IPS-20b (cell line): Measurements from ENCODE around the gene PAX7.

ENCODE experiments used
- H3K27ac ChIP-seq: one replicate; pipeline ENCODE4 v1.5.1; 2013; ENCODE audit warnings: low read length
- H3K27me3 ChIP-seq: 2 replicates; pipeline ENCODE4 v1.6.1; 2013; ENCODE audit warnings: mild to moderate bottlenecking, low read length, inconsistent platforms; ENCODE audit not compliant: insufficient read depth
- H3K36me3 ChIP-seq: 2 replicates; pipeline ENCODE4 v1.6.1; 2013; ENCODE audit warnings: low read depth, mild to moderate bottlenecking, inconsistent platforms, low read length, moderate library complexity; ENCODE audit not compliant: insufficient read depth
- H3K4me1 ChIP-seq: 2 replicates; pipeline ENCODE4 v1.6.1; 2013; ENCODE audit warnings: mild to moderate bottlenecking, control low read depth, inconsistent platforms, low read length, moderate library complexity; ENCODE audit not compliant: insufficient read depth
- H3K4me3 ChIP-seq: 2 replicates; pipeline ENCODE4 v1.5.1; 2013; ENCODE audit warnings: mild to moderate bottlenecking, low read length, inconsistent platforms
- H3K9ac ChIP-seq: 2 replicates; pipeline ENCODE4 v1.6.1; 2013; ENCODE audit warnings: low read depth, mild to moderate bottlenecking, inconsistent platforms, low read length, moderate library complexity
- H3K9me3 ChIP-seq: 2 replicates; pipeline ENCODE4 v1.6.1; 2013; ENCODE audit warnings: mild to moderate bottlenecking, low read depth, low read length, inconsistent platforms; ENCODE audit not compliant: insufficient read depth

PAX7 gene

DNA sequence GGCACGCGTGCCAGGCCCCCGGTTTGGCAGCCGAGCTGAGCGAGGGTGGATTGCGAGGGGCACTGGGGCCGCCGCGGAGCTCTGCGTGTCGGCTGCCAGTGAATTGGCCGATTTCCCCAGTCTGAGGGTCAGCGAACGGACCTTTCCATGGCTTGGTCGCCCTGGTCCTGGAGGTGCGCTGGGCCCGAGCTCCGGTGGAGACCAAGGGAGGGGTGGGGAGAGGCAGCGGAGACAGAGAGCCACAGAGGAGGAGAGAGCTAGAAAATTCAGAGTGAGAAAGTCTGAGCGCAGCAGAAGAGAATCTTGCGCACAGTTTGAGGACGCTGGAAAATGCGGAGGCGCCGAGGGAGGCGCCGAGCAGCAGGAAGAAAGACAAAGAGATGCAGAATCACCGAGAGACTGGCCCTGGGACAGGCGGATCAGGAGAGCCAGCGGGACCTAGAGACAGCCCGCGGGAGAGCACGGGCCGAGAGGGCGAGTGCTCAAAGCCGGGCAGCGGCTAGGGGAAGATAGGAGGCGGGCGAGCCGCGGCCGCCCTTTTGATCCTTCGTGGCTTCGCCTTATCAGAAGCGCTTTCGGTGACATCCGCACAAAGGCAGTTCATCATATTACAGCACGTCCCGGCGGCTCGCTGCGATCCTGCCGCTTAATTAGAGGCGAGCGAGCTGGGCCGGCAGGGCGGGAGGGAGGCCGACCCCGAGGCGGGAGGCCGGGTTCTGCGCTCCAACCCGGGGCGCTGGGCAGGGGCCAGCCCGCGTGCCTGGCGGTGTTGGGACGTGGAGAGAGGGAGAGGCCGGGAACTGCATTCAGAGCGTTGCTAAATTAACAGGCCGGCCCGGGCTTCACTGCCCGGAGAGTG, 12.7 kb downstream of the PAX7 start:
- H3K4me1 ChIP-seq: peaks cover 32% of the 10 kb centered on the region
- H3K36me3 ChIP-seq: no peaks in the 10 kb centered on the region
- H3K9ac ChIP-seq: no peak overlapping the region
- H3K4me3 ChIP-seq: peak overlapping the region; percentile 59; the same call in 1 of the 2 replicates
- peaks cover 99% of the 10 kb centered on the region for H3K27me3 ChIP-seq
- peaks cover 6% of the 10 kb centered on the region; the same call in 1 of the 2 replicates for H3K9me3 ChIP-seq
- no peak overlapping the region for H3K27ac ChIP-seq

DNA sequence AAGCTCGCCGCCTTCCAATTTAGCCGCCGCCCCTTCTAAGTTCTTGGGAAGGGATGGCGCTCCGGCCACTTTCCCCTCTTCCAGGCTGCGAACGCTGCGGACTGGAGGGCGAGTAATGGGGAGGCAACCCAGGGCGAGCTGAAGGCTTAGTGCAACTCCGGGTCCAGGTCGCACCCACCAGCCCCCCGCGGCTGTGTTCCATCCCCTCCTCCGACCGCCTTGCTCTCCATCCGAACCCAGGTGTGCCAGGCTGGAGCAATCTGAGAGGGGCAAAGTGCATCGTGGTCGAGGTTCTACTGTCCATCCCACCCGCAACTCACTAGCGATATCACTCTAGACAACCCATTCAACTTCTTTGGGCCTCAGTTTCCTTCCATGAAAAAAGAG, 13.4 kb downstream of the PAX7 start:
- peaks cover 6% of the 10 kb centered on the region; the same call in 1 of the 2 replicates for H3K9me3 ChIP-seq
- no peaks in the 10 kb centered on the region for H3K36me3 ChIP-seq
- H3K9ac ChIP-seq: no peak overlapping the region
- H3K27me3 ChIP-seq: peaks cover 99% of the 10 kb centered on the region
- H3K4me3 ChIP-seq: peak overlapping the region; percentile 59; the same call in 1 of the 2 replicates
- H3K27ac ChIP-seq: no peak overlapping the region
- peaks cover 32% of the 10 kb centered on the region for H3K4me1 ChIP-seq

DNA sequence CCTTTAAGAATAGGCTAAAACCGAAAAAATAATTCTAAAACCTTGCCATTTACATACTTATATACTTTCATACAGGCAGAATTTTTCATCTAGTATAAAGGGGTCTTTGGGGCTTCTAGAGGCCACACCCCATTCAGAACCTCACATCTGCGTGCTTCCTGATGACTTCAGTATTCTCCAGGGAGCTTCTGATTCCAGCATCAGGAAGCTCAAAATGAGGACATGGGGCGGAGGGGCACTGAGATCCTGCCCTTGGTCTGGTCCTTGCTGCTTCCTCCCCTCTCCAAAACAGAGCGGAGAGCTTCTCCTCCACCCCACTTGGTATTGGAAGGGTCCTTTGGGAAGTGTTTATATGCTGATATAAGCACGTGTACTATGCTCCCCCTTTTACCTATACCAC, 13.8 kb downstream of the PAX7 start:
- H3K27me3 ChIP-seq: peaks cover 99% of the 10 kb centered on the region
- H3K4me3 ChIP-seq: peak overlapping the region; percentile 59; the same call in 1 of the 2 replicates
- no peak overlapping the region for H3K9ac ChIP-seq
- no peaks in the 10 kb centered on the region for H3K36me3 ChIP-seq
- peaks cover 6% of the 10 kb centered on the region; the same call in 1 of the 2 replicates for H3K9me3 ChIP-seq
- no peak overlapping the region for H3K27ac ChIP-seq
- peaks cover 32% of the 10 kb centered on the region for H3K4me1 ChIP-seq

DNA sequence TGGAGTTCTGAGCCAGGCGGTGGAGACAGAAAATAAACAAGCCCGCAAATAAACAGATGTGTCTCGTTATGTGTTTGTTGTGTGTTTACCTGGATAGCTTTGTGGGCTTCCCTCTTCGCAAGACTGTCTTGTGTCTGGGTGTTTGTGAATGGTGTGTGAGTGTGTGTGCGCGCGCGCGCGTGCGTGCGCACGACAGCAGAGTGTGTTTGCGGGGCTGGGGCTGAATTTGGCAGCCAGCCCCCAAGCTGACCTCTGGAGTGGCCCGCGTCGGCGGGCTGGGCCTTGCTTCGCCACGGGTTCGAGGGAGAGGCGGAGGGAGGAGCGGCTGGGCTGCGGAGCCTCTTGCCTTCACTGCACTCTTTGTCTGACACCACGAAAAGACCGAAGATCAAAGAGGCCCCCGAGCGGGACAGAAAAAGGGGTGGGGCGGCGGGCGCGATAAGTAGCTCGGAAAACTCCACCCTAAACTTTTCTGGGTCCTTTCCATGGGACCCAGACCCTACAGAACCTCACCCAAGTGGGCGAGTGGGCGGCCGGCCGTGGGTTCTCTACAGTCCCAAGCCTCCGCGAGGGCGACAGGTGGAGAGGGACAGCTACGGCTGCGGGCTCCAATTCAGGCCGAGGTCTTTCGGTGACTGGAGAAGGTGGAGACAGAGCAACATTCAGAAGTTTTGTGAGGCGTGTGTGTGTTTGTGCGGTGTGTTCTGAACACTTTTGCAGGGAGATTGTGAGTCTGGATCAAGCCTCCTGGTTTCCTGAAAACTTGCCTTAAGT, 14.5 kb downstream of the PAX7 start:
- peaks cover 99% of the 10 kb centered on the region for H3K27me3 ChIP-seq
- H3K4me1 ChIP-seq: peaks cover 32% of the 10 kb centered on the region
- peaks cover 6% of the 10 kb centered on the region; the same call in 1 of the 2 replicates for H3K9me3 ChIP-seq
- no peak overlapping the region for H3K27ac ChIP-seq
- H3K9ac ChIP-seq: no peak overlapping the region
- H3K36me3 ChIP-seq: no peaks in the 10 kb centered on the region
- no peak overlapping the region; the same call in 1 of the 2 replicates for H3K4me3 ChIP-seq

DNA sequence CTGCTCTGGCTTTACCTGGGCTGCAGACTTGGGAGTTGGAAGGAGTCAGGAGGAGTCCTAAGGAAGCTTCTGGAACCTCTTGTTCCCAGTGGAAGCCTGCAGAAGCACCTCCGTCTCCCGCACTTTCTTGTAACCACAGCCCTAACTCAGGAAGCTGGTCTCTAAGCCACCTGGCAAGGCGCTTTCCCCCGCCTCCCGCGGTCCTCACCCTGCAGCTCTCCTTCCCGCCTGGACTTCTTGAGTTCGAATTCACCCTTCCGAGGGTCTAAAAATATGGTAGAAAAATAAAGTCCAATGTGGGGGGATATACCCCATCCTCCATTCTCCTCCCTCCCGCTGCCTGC, 15.1 kb downstream of the PAX7 start:
- Histone ChIP-seq H3K4me3 (peak overlapping the region; percentile 21; the same call in 1 of the 2 replicates), H3K9ac (no peak overlapping the region), H3K9me3 (peaks cover 6% of the 10 kb centered on the region; the same call in 1 of the 2 replicates), H3K27me3 (peaks cover 99% of the 10 kb centered on the region), H3K27ac (no peak overlapping the region), H3K4me1 (peaks cover 38% of the 10 kb centered on the region), H3K36me3 (no peaks in the 10 kb centered on the region)

DNA sequence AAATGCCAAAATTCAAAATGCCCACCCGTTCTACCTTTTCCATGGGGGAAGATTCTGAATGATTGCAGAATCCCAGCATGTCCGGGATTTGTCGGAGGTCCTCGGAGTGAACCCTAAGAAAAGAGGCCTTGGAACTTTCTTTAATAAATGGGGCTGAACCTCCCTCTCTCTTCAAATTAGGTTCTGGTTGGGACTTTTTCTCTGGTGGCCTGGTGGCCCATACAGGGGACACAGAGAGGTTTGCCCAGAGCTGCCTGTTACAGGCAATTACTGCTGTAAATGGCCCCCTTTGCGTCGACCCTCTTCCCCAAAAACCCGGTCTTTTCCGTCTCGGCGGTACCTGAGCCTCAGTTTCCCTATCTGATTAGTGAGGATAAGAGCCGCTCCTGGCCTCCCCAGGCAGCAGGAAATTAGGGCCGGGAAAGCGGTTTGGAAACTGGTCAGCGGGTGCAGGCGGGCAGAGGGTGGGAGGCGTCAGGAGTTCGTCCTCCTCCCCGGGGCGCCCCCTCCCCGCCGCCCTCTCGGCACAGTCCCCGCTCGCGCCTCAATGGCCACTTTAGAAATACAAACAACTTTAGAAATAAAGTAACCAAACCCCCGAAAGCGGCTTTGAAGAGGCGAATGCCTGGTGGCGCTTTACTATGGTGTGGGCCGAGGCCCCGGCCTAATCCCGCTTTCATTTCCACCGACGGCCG, 15.6 kb downstream of the PAX7 start:
- peaks cover 99% of the 10 kb centered on the region for H3K27me3 ChIP-seq

DNA sequence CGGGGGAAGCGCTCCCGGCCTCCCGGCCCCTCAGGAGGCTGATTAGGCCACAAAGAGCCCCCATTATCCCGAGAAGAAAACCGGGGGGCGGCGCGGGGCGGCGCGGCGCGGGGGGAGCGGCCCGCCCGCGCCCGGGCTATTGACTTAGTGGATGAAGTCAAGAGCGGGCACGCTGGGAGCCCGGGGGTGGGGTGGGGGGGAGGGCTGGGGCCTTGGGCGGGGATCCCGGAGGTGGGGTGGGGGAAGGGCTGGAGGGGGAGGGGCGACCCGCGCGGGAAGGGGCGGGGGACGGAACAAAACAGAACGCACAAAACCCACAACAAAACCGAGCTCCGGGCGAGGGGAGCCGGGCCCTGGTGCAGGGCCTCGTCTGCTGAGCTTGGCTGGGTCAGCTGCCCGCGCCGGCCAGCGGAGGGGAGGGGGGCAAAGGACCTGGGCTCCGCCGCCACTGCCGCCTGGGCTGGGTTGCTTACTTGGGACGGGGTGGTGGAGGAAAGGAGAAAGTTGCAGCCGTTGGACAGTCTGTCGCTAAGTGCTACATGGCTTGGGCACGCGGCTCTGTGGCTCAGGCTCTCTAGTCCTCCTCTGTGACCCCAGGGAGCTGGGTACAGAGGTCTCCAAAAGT, 16.3 kb downstream of the PAX7 start:
- Histone ChIP-seq H3K27ac (no peak overlapping the region), H3K4me3 (peak overlapping the region; percentile 21; the same call in 1 of the 2 replicates), H3K9ac (no peak overlapping the region), H3K4me1 (peaks cover 40% of the 10 kb centered on the region), H3K27me3 (peaks cover 99% of the 10 kb centered on the region), H3K36me3 (no peaks in the 10 kb centered on the region), H3K9me3 (peaks cover 6% of the 10 kb centered on the region; the same call in 1 of the 2 replicates)

More for the DNA sequence above, 15.6 kb downstream of the PAX7 start:
- Histone ChIP-seq H3K9ac (no peak overlapping the region), H3K4me1 (peaks cover 41% of the 10 kb centered on the region), H3K4me3 (peak overlapping the region; percentile 21; the same call in 1 of the 2 replicates), H3K9me3 (peaks cover 6% of the 10 kb centered on the region; the same call in 1 of the 2 replicates), H3K27ac (no peak overlapping the region), H3K36me3 (no peaks in the 10 kb centered on the region)

DNA sequence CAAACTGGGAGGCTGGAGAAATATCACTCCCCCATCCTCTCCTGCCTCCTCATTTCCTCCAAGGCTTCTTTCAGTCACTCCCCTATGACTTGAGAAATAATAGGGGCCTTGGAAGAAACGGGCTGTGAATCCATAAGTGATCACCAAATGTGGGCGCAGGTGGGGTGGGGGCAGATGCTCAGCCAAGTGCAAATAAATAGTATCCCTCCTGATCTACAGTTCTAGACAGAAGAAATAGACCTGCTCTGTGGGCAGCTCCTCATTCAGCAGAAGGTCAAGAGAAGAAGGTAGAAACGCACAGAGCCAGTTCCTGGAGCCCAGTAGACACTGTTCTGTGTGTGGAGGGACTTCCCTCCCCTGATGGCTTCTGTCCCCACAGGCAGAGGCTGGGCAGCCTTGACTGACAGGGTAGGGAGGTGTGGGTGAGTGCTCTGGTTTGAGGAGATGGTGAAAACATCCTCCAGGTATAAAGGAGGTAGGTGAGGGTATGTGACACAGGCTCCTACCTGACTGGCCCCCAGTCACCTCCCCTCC, 17.1 kb downstream of the PAX7 start:
- no peak overlapping the region for H3K9ac ChIP-seq
- H3K36me3 ChIP-seq: no peaks in the 10 kb centered on the region
- peaks cover 44% of the 10 kb centered on the region for H3K4me1 ChIP-seq
- H3K9me3 ChIP-seq: peaks cover 6% of the 10 kb centered on the region; the same call in 1 of the 2 replicates
- H3K4me3 ChIP-seq: no peak overlapping the region
- peaks cover 99% of the 10 kb centered on the region for H3K27me3 ChIP-seq
- no peak overlapping the region for H3K27ac ChIP-seq

DNA sequence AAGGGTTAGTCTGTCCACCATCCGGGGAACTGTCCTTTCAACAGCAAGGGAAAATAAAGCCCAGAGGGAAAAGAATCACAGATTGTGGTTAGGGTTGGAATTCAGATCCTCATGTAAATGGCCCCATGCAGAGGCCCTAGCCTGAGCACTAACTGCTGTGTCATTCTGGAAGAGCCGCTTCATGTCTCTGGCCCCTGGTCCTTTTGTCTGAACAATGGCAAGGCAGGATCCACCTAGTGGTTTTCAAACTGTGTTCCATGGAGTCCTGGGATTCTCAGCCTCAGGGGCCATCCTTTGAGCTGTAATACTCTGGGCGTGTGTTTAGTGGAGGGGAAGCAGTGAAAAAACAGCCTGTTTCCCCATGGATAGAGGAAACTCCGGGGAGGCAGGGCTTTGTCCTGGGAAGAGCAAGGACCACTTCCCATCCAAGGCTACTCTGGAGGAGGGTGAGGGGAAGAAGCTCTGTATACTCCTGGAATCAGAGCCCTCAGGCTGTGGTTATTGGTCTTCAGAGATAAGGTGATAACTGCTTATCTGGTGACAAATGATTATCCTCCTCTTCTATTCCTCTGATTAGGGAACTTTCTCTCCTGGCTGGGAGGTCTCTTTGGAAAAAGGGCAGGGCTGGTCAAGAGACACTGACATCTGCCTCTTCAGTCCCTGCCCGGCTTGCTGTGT, 19.2 kb downstream of the PAX7 start:
- no peaks in the 10 kb centered on the region for H3K36me3 ChIP-seq
- H3K27me3 ChIP-seq: peaks cover 99% of the 10 kb centered on the region
- no peak overlapping the region for H3K9ac ChIP-seq
- H3K27ac ChIP-seq: no peak overlapping the region
- H3K4me3 ChIP-seq: no peak overlapping the region; the same call in 1 of the 2 replicates
- H3K9me3 ChIP-seq: peaks cover 2% of the 10 kb centered on the region; the same call in 1 of the 2 replicates
- peaks cover 53% of the 10 kb centered on the region for H3K4me1 ChIP-seq

DNA sequence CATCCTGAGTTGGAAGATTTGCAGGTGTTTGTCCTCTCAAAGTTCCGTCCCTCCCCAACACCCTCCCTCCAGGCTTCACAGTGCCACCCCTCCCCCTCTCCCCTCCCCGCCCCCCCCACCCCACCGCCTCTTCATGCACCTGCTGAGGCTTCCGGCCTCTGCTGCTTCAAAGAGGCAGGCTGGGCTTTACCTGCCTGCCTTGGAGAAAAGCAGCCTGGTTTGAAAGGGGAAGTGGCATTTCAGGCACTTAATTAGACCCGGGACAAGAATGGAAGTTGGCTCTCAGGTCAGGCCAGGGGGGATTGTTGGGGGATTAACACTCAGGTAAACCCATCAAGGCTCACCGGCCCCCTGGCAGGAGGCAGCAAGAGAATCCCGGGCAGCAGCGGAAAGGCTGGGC, 21.1 kb downstream of the PAX7 start:
- Histone ChIP-seq H3K27ac (no peak overlapping the region), H3K9ac (no peak overlapping the region), H3K27me3 (peaks cover 99% of the 10 kb centered on the region), H3K9me3 (peaks cover 2% of the 10 kb centered on the region; the same call in 1 of the 2 replicates), H3K4me3 (peak overlapping the region; percentile 50; the same call in 1 of the 2 replicates), H3K36me3 (no peaks in the 10 kb centered on the region), H3K4me1 (peaks cover 56% of the 10 kb centered on the region)
